ENCODE data around the gene WAS.

The WAS gene

DNA sequence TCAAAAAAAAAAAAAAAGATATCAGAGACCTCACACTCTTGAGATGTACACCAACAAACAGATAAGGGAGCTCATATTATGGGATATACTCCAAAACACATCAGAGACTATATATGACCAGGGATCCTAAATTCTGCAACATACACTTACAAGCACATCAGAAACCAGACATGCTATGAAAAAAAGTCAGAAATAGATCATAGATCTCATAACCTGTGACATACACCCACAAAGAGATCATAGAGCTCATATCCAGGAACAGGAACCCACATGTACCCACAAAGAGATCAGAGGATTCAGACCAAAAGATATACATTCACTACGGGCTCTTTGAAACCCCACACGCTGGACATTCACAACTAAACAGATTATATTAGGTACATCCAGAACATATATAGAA lies 43.0 kb downstream of the WAS start:
- no peak for DNase-seq (ENCODE audit: low read depth)
- H3K4me3 ChIP-seq (replicated peaks; ENCODE audit: low read depth, low read length) = no peak overlapping the region
- TF ChIP-seq, protein P1, sequence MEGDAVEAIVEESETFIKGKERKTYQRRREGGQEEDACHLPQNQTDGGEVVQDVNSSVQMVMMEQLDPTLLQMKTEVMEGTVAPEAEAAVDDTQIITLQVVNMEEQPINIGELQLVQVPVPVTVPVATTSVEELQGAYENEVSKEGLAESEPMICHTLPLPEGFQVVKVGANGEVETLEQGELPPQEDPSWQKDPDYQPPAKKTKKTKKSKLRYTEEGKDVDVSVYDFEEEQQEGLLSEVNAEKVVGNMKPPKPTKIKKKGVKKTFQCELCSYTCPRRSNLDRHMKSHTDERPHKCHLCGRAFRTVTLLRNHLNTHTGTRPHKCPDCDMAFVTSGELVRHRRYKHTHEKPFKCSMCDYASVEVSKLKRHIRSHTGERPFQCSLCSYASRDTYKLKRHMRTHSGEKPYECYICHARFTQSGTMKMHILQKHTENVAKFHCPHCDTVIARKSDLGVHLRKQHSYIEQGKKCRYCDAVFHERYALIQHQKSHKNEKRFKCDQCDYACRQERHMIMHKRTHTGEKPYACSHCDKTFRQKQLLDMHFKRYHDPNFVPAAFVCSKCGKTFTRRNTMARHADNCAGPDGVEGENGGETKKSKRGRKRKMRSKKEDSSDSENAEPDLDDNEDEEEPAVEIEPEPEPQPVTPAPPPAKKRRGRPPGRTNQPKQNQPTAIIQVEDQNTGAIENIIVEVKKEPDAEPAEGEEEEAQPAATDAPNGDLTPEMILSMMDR (IDR thresholded peaks at IDR 0.05; ENCODE audit: low read length, missing control alignments) = no peak

DNA sequence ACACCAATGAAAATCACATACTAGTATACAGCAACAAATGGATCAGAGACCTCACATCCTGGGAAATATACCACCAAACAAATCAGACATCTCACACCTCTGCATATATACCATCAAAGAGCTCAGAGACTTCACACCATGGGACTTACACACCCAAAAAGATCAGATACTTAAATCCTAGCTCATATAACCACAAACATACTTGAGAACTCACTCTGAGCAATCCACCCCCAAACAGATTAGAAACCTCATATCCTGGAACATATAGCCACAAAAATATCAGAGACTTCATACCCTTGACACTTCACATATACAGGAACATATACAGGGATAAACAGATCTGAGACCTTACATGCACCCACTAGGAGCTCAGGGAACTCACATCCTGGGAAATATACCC lies 45.1 kb downstream of the WAS start:
- TF ChIP-seq, protein P1 (IDR thresholded peaks at IDR 0.05; ENCODE audit: low read length, missing control alignments) = no peak
- no peak for DNase-seq (ENCODE audit: low read depth)
- no peak overlapping the region for H3K4me3 ChIP-seq (replicated peaks; ENCODE audit: low read depth, low read length)

DNA sequence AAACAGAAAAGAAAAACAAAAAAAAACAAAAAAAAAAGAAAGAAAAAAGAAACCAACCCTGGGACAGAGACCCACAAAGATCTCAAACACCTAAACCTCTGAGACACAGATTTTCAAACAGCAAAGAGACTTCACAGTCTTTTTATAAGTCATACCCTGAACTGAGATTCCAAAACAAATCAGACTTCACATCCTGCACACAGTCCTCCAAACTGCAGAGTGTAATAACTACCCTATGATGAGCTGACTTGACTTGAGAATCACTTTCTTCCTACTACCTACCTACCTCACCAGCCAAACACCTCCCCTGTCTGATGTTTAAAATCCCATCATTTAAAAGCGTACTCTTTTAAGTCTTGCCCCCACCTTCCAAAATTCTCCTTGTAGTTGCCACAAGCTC lies 52.7 kb downstream of the WAS start:
- peak overlapping the region; percentile 70 for H3K4me3 ChIP-seq (replicated peaks; ENCODE audit: low read depth, low read length)
- TF ChIP-seq, protein P1 (IDR thresholded peaks at IDR 0.05; ENCODE audit: low read length, missing control alignments) = no peak
- no peak for DNase-seq (ENCODE audit: low read depth)

DNA sequence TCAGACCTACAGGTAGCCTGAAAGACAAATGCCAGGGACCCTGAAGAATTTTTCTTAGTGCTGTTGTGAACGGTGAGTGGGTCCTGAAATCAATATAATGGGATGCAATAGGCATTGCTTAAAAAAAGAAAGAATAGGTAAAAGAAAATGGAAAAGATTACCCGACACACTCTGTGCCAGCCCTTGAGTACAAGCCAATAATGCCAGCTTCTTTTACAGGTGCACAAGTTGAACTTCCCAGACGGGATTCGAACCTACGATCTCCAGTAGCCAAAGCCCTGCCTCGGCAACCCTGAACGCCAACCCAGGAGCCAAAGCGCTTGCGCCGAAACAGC lies 53.2 kb downstream of the WAS start:
- H3K4me3 ChIP-seq (replicated peaks; ENCODE audit: low read depth, low read length) = peak overlapping the region; percentile 70
- TF ChIP-seq, protein P1 (IDR thresholded peaks at IDR 0.05; ENCODE audit: low read length, missing control alignments) = no peak
- no peak for DNase-seq (ENCODE audit: low read depth)

DNA sequence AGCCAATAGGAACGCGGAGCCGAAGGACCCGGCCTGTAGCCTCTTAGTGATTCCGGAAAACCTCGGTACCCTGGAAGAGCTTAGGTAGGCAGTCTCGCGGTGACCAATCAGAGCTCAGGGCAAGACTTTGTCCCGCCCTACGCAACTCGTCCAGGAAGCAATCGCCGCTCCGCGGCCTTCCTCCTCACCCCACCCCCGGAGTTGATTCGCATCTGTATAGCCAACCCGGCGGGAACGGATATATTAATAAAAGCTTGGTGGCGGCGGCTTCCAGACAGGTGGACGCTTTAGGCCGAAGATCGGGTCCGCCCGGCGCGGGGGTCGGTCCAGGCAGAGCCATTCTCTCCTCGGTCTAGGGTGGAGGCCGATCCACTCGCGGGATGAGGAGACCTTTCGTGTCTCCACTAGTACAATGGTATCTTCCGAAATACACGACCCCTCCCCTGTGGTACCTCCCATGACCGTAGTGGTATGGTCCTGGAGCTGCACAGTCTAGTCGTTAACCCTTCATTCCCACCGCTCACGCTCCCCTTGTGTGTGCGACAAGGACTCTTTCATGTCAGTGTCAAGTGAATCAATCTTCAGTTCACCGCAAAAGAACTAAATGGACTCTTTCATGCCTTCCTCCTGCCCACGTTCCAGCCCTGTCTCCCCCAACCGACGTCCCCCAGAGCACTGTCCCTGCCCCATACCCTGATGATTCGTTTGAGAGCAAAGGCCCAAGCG lies 53.8 kb downstream of the WAS start:
- TF ChIP-seq, protein P1 (IDR thresholded peaks at IDR 0.05; ENCODE audit: low read length, missing control alignments) = no peak
- peak; percentile 98 for DNase-seq (ENCODE audit: low read depth)
- H3K4me3 ChIP-seq (replicated peaks; ENCODE audit: low read depth, low read length) = peak overlapping the region; percentile 70

DNA sequence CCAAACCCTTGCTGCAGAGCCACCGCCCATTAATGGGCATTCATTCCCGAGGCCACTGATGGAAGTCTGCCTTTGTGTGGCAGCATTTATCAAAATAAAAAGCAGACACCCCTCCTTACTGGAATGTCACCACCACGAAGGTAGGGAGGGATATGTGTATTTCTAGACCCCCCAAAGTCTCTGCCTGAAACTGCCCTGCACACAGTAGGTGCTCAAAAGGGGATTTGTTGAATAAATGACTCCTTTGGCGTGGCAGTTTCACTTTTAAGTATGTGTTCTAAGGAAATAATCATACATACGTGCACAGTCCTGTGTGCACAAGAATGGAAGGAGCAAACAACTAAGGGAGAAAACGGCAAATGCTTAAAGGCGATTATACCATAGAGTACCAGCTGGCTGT lies 54.3 kb downstream of the WAS start:
- TF ChIP-seq, protein P1 (IDR thresholded peaks at IDR 0.05; ENCODE audit: low read length, missing control alignments) = no peak
- no peak for DNase-seq (ENCODE audit: low read depth)
- peak overlapping the region; percentile 70 for H3K4me3 ChIP-seq (replicated peaks; ENCODE audit: low read depth, low read length)
